ENCODE measurements around the gene PPP1CA. TPM values are rescaled to one million over a fixed set of nuclear protein-coding genes. Genes with fewer than 3 reads are reported as not detected.

PPP1CA gene
- total and polyA plus RNA-seq, 2 experiments from 2014 or later = 172 to 207 TPM

DNA sequence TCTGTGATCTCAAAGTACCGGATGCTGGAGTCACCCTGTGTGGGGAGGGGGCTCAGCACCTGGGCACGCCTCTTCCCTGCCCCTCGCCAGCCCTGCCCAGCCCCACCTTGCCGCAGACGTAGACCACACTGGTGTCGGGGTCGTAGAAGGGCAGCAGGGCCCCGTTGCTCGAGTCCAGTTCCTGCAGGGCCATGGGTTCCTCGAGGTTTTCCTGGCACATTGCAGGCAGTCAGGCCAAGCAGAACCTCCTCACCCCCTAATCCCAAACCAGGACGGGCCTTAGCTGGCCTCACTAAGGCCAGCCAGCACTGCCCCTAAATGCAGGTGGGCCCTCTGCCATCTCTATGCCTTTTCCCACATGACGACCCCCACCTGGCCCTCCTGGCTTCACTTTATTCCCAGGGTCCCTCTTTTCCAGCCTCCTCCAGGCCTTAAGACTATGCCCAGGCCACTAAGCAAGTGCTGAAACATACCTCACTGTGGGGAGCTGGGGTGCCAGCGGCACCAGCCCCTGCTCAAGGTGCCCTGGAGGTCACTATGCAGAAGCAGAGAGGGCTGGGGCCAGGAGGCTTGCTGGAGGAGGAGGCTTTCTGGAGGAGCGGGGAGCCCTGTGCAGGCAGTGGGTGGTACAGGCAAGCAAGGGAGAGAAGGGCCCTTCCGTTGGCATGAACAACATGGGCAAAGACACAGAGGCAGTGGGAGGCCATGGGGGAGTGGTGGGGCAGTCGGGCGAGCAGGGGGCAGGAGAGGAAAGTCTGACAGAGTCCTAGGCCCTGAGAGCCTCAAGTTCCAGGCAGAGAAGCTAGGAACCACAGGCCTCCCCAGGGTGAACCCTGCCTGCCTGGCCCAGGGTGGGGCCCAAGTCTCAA, 38.8 kb upstream of the PPP1CA start:
- Histone ChIP-seq H3K4me2 (ENCODE audit: unreplicated experiment) (no peak overlapping the region), H2AFZ (no peak overlapping the region), H3K36me3 (ENCODE audit: low read depth) (no peaks in the 10 kb centered on the region), H3K9me3 (ENCODE audit: low read depth) (no peaks in the 10 kb centered on the region), H4K20me1 (ENCODE audit: insufficient read depth) (no peaks in the 10 kb centered on the region), H3K4me3 (no peak overlapping the region), H3K27ac (no peak overlapping the region), H3K4me1 (ENCODE audit: insufficient read depth) (0 out of 2 replicates have a peak, but pooled peaks cover 3% of the 10 kb centered on the region), H3K79me2 (ENCODE audit: insufficient read depth) (peaks cover 12% of the 10 kb centered on the region), H3F3A (ENCODE audit: insufficient read depth) (no peaks in the 10 kb centered on the region; the same call in 1 of the 2 replicates), H3K9ac (no peak overlapping the region), H3K9me2 (ENCODE audit: insufficient read depth) (no peaks in the 10 kb centered on the region), H3K27me3 (replicated peaks; ENCODE audit: insufficient read depth) (no peaks in the 10 kb centered on the region)
- in situ Hi-C loops (cut with MboI) = no loop called here
- TF ChIP-seq EZH2phosphoT487 (IDR thresholded peaks at IDR 0.05; ENCODE audit: insufficient read depth, low read depth) (no peak), EZH2 (IDR thresholded peaks at IDR 0.05; ENCODE audit: insufficient read depth, poor library complexity, severe bottlenecking) (no peak)
- WGBS, 2 experiments (ENCODE audit: low coverage in 1 of 2, low lambda C conversion rate in 2 of 2, missing lambda C conversion rate in 2 of 2) = 82 to 85% methylated on average over 12 to 17 of the region's 17 CpGs
- DNase-seq = no peak

DNA sequence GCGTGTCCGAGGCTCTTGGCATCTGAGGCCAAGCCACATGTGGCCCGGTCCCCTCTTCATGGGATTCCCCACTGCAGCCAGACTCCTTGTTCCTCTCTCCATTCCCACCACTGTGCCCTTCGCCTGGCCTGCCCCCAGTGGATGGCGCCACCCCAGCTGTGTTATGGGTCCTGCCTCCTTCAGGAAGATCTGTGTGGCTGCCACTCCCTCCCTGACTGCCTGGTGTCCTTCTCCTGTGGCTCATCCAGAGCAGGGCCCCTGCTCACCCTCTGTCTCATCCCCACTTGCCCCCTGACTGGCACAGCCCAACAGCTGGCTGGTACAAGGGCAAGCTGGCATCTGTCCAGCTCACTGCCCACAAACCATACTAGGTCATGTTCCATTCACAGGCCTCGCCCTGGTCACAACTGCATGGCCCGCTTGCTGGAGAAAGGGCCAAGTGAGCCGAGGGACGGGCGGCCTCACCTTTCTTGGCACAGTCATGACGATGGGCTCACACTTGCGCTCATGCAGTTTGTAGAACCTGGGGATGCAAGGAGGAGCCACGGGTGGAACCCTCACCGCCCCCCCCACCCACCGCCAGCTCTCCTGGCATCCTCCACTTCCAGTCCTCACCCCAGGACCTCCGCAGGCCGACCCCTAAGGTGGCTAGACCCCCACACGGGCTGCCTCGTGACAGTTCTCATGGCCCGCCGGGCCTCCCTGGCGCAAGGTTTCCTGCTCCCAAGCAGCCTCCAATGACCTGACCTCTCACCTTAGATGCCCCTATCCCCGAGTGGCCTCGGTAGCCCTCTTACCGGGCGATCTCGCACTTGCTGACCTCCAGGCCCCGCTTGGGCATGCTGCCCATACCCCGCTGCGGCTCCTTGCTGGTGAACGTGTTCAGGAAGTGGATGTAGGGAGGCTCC, 37.9 kb upstream of the PPP1CA start:
- TF ChIP-seq EZH2 (IDR thresholded peaks at IDR 0.05; ENCODE audit: insufficient read depth, poor library complexity, severe bottlenecking) = no peak
- no peak for TF ChIP-seq EZH2phosphoT487 (IDR thresholded peaks at IDR 0.05; ENCODE audit: insufficient read depth, low read depth)

GRCh38 chr11:67438158-67438902, 36.7 kb upstream of the PPP1CA start:
- WGBS, 2 experiments (ENCODE audit: low coverage in 1 of 2, low lambda C conversion rate in 2 of 2, missing lambda C conversion rate in 2 of 2) = 86 to 98% methylated on average over 13 to 40 of the region's 41 CpGs
- Histone ChIP-seq H3K9me3 (ENCODE audit: low read depth) (no peaks in the 10 kb centered on the region), H3K27me3 (replicated peaks; ENCODE audit: insufficient read depth) (no peaks in the 10 kb centered on the region), H3F3A (ENCODE audit: insufficient read depth) (no peaks in the 10 kb centered on the region; the same call in 1 of the 2 replicates), H3K27ac (no peak overlapping the region), H2AFZ (no peak overlapping the region), H4K20me1 (ENCODE audit: insufficient read depth) (no peaks in the 10 kb centered on the region), H3K79me2 (ENCODE audit: insufficient read depth) (peaks cover 12% of the 10 kb centered on the region), H3K9me2 (ENCODE audit: insufficient read depth) (no peaks in the 10 kb centered on the region), H3K4me2 (ENCODE audit: unreplicated experiment) (no peak overlapping the region), H3K36me3 (ENCODE audit: low read depth) (no peaks in the 10 kb centered on the region; the same call in 1 of the 2 replicates), H3K9ac (no peak overlapping the region), H3K4me1 (ENCODE audit: insufficient read depth) (no peaks in the 10 kb centered on the region), H3K4me3 (no peak overlapping the region)
- in situ Hi-C loops (cut with MboI) = no loop called here
- no peak for TF ChIP-seq EZH2phosphoT487 (IDR thresholded peaks at IDR 0.05; ENCODE audit: insufficient read depth, low read depth)
- TF ChIP-seq EZH2 (IDR thresholded peaks at IDR 0.05; ENCODE audit: insufficient read depth, poor library complexity, severe bottlenecking) = no peak
- DNase-seq = no peak

More for the DNA sequence above, 37.9 kb upstream of the PPP1CA start:
- no peak overlapping the region for H2AFZ ChIP-seq
- no peaks in the 10 kb centered on the region for H4K20me1 ChIP-seq (ENCODE audit: insufficient read depth)
- 79 to 82% methylated on average over 27 to 31 of the region's 31 CpGs for WGBS, 2 experiments (ENCODE audit: low coverage in 1 of 2, low lambda C conversion rate in 2 of 2, missing lambda C conversion rate in 2 of 2)
- no peaks in the 10 kb centered on the region; the same call in 1 of the 2 replicates for H3K36me3 ChIP-seq (ENCODE audit: low read depth)
- H3F3A ChIP-seq (ENCODE audit: insufficient read depth) = no peaks in the 10 kb centered on the region; the same call in 1 of the 2 replicates
- no peak overlapping the region for H3K9ac ChIP-seq
- H3K27ac ChIP-seq = no peak overlapping the region
- H3K79me2 ChIP-seq (ENCODE audit: insufficient read depth) = peaks cover 12% of the 10 kb centered on the region
- H3K4me1 ChIP-seq (ENCODE audit: insufficient read depth) = 0 out of 2 replicates have a peak, but pooled peaks cover 3% of the 10 kb centered on the region
- no peaks in the 10 kb centered on the region for H3K27me3 ChIP-seq (replicated peaks; ENCODE audit: insufficient read depth)
- H3K9me2 ChIP-seq (ENCODE audit: insufficient read depth) = no peaks in the 10 kb centered on the region
- no peak overlapping the region for H3K4me2 ChIP-seq (ENCODE audit: unreplicated experiment)
- DNase-seq = peak; percentile 64
- in situ Hi-C loops (cut with MboI) = no loop called here
- H3K4me3 ChIP-seq = no peak overlapping the region
- H3K9me3 ChIP-seq (ENCODE audit: low read depth) = no peaks in the 10 kb centered on the region

- WGBS, 2 experiments (ENCODE audit: low coverage in 1 of 2, low lambda C conversion rate in 2 of 2, missing lambda C conversion rate in 2 of 2) = 66 to 100% methylated on average over 2 to 3 of the region's 3 CpGs
These were observed 36.1 kb upstream of the PPP1CA start for GRCh38 chr11:67437809-67438157.

More at GRCh38 chr11:67437809-67438157, 36.1 kb upstream of the PPP1CA start:
- no peaks in the 10 kb centered on the region for H4K20me1 ChIP-seq (ENCODE audit: insufficient read depth)
- no peaks in the 10 kb centered on the region for H3K9me3 ChIP-seq (ENCODE audit: low read depth)
- no peak overlapping the region for H2AFZ ChIP-seq
- H3K36me3 ChIP-seq (ENCODE audit: low read depth) = no peaks in the 10 kb centered on the region; the same call in 1 of the 2 replicates
- H3F3A ChIP-seq (ENCODE audit: insufficient read depth) = no peaks in the 10 kb centered on the region; the same call in 1 of the 2 replicates
- no peak for DNase-seq
- no peak overlapping the region for H3K4me3 ChIP-seq
- no peaks in the 10 kb centered on the region for H3K4me1 ChIP-seq (ENCODE audit: insufficient read depth)
- H3K79me2 ChIP-seq (ENCODE audit: insufficient read depth) = peaks cover 10% of the 10 kb centered on the region
- no peak overlapping the region for H3K27ac ChIP-seq
- TF ChIP-seq EZH2 (IDR thresholded peaks at IDR 0.05; ENCODE audit: insufficient read depth, poor library complexity, severe bottlenecking) (no peak), EZH2phosphoT487 (IDR thresholded peaks at IDR 0.05; ENCODE audit: insufficient read depth, low read depth) (no peak)
- no peaks in the 10 kb centered on the region for H3K9me2 ChIP-seq (ENCODE audit: insufficient read depth)
- H3K27me3 ChIP-seq (replicated peaks; ENCODE audit: insufficient read depth) = no peaks in the 10 kb centered on the region
- no peak overlapping the region for H3K9ac ChIP-seq
- no peak overlapping the region for H3K4me2 ChIP-seq (ENCODE audit: unreplicated experiment)
- in situ Hi-C loops (cut with MboI) = no loop called here
